Keratinocyte (primary cell): ENCODE measurements around the gene DEPP1. TPM values are rescaled to one million over a fixed set of nuclear protein-coding genes. Genes with fewer than 3 reads are reported as not detected.

Experiments
- DNase-seq: peaks from one replicate; pipeline ENCODE4 v3.0.0-alpha.2; 2011; ENCODE audit warnings: low read depth, missing footprints, low spot score
- FAIRE-seq: peaks from 2 replicates; lab custom pipeline; 2011; peaks lifted over from hg19 to GRCh38; lab: Jason Lieb, UNC
- H2AFZ ChIP-seq: 2 replicates; pipeline ENCODE4 v1.6.0; 2012; ENCODE audit warnings: low read length, control low read depth, inconsistent platforms; ENCODE audit not compliant: control insufficient read depth
- H3K27ac ChIP-seq: 2 replicates; pipeline ENCODE4 v1.5.1; 2011; ENCODE audit warnings: low read length; ENCODE audit not compliant: control insufficient read depth, insufficient read depth
- H3K27me3 ChIP-seq: 3 replicates; pipeline ENCODE4 v1.6.0; 2011; ENCODE audit warnings: low read length; ENCODE audit not compliant: control insufficient read depth, insufficient read depth; ENCODE audit errors: extremely low read depth
- H3K36me3 ChIP-seq, 2 experiments: 2 replicates in 1 of 2; 3 replicates in 1 of 2; pipeline ENCODE4 v1.5.1; 2011; ENCODE audit warnings: low read length in 2 of 2, mild to moderate bottlenecking in 1 of 2; ENCODE audit not compliant: control insufficient read depth in 2 of 2, insufficient read depth in 2 of 2; ENCODE audit errors: extremely low read depth in 1 of 2
- H3K4me1 ChIP-seq: 3 replicates; pipeline ENCODE4 v1.5.1; 2011; ENCODE audit warnings: low read length; ENCODE audit not compliant: control insufficient read depth, insufficient read depth; ENCODE audit errors: extremely low read depth
- H3K4me2 ChIP-seq: 3 replicates; pipeline ENCODE4 v1.6.0; 2011; ENCODE audit warnings: low read depth, low read length; ENCODE audit not compliant: control insufficient read depth, insufficient read depth; ENCODE audit errors: extremely low read depth
- H3K4me3 ChIP-seq, 3 experiments: fragments of 200-600 bp in 1 of 3; sonication (generic) in 1 of 3; 2 replicates in 2 of 3; 3 replicates in 1 of 3; pipeline ENCODE4 v1.5.1; 2011 to 2016; ENCODE audit warnings: low read length in 3 of 3, mild to moderate bottlenecking in 3 of 3, control low read depth in 2 of 3, inconsistent platforms in 1 of 3, low read depth in 1 of 3, mixed read lengths in 1 of 3, mixed run types in 1 of 3, moderate library complexity in 1 of 3; ENCODE audit not compliant: control insufficient read depth in 2 of 3, insufficient read depth in 2 of 3; ENCODE audit errors: extremely low read depth in 1 of 3
- H3K79me2 ChIP-seq: 2 replicates; pipeline ENCODE4 v1.6.0; 2012; ENCODE audit warnings: low read length; ENCODE audit not compliant: control insufficient read depth, insufficient read depth
- H3K9ac ChIP-seq: 3 replicates; pipeline ENCODE4 v1.6.0; 2011; ENCODE audit warnings: low read length; ENCODE audit not compliant: control insufficient read depth, insufficient read depth; ENCODE audit errors: extremely low read depth
- H3K9me1 ChIP-seq: 3 replicates; pipeline ENCODE4 v1.6.0; 2011; ENCODE audit warnings: low read length; ENCODE audit not compliant: control insufficient read depth, insufficient read depth; ENCODE audit errors: extremely low read depth
- H3K9me3 ChIP-seq: 2 replicates; pipeline ENCODE4 v1.5.1; 2012; ENCODE audit warnings: low read depth, low read length; ENCODE audit not compliant: control insufficient read depth
- H4K20me1 ChIP-seq: 3 replicates; pipeline ENCODE4 v1.6.0; 2011; ENCODE audit warnings: low read length; ENCODE audit not compliant: control insufficient read depth, insufficient read depth; ENCODE audit errors: extremely low read depth
- EZH2 ChIP-seq: IDR thresholded peaks from one replicate; pipeline ENCODE4 v1.6.1; 2012; ENCODE audit warnings: inconsistent platforms, mild to moderate bottlenecking, low read length, moderate library complexity
- dilution Hi-C: fragments of 300-500 bp; cut with MboI; formaldehyde crosslinking; loops from one replicate; pipeline ENCODE4 v1.7.0; 2020; ENCODE audit warnings: low sequenced_read_pairs; ENCODE audit not compliant: extremely low pct_ligation_motif_present
- polyA plus RNA-seq, 5 experiments: library from polyadenylated mRNA; depleted of rRNA in 3 of 5; stranded (reverse) in 3 of 5; stranded (forward) in 1 of 5; unstranded in 1 of 5; fragments of >200 nt; gene quantifications; 1 replicate in 1 of 5; 2 replicates in 3 of 5; 3 replicates in 1 of 5; pipeline versions ENCODE4 v1.2.1 to v1.2.3, GENCODE V29; 2011 to 2012; ENCODE audit warnings: missing spikeins in 2 of 5, low read depth in 1 of 5, low replicate concordance in 1 of 5
- TF ChIP-seq, protein P1 (sequence below), 3 experiments: IDR thresholded peaks in 1 of 3; conservative IDR thresholded peaks in 1 of 3; optimal IDR thresholded peaks in 1 of 3; 2 replicates in 2 of 3; 3 replicates in 1 of 3; pipeline versions ENCODE3 to v1.5.1; 2011; ENCODE audit warnings: low read length in 3 of 3, mild to moderate bottlenecking in 3 of 3, moderate library complexity in 2 of 3, control low read depth in 1 of 3, inconsistent platforms in 1 of 3; ENCODE audit not compliant: insufficient read depth in 2 of 3; ENCODE audit errors: extremely low read depth in 1 of 3

Gene DEPP1
- polyA plus RNA-seq, 1 donor (not counting 4 experiments of a cell fraction or from before 2014, with no cell fraction given): 1.2 TPM

- Histone ChIP-seq H3K27me3 (no peaks in the 10 kb centered on the region), H3K9ac (no peak overlapping the region), H3K4me3 (no peak overlapping the region), H3K27ac (no peak overlapping the region), H4K20me1 (no peaks in the 10 kb centered on the region), H3K9me1 (no peaks in the 10 kb centered on the region), H3K9me3 (no peaks in the 10 kb centered on the region), H3K36me3 (no peaks in the 10 kb centered on the region), H2AFZ (no peak overlapping the region), H3K79me2 (no peaks in the 10 kb centered on the region), H3K4me2 (no peak overlapping the region), H3K4me1 (peaks cover 10% of the 10 kb centered on the region)
- dilution Hi-C loops: no loop called here
- no peak for DNase-seq
- no peak for FAIRE-seq
- no peak for TF ChIP-seq EZH2
- TF ChIP-seq, protein P1, sequence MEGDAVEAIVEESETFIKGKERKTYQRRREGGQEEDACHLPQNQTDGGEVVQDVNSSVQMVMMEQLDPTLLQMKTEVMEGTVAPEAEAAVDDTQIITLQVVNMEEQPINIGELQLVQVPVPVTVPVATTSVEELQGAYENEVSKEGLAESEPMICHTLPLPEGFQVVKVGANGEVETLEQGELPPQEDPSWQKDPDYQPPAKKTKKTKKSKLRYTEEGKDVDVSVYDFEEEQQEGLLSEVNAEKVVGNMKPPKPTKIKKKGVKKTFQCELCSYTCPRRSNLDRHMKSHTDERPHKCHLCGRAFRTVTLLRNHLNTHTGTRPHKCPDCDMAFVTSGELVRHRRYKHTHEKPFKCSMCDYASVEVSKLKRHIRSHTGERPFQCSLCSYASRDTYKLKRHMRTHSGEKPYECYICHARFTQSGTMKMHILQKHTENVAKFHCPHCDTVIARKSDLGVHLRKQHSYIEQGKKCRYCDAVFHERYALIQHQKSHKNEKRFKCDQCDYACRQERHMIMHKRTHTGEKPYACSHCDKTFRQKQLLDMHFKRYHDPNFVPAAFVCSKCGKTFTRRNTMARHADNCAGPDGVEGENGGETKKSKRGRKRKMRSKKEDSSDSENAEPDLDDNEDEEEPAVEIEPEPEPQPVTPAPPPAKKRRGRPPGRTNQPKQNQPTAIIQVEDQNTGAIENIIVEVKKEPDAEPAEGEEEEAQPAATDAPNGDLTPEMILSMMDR (optimal IDR thresholded peaks at IDR 0.05 in 1 of 3, IDR thresholded peaks at IDR 0.05 in 1 of 3, conservative IDR thresholded peaks at IDR 0.05 in 1 of 3; ENCODE audit: extremely low read depth in 1 of 3, insufficient read depth in 2 of 3, low read length in 3 of 3): no peak
Measured at GRCh38 chr10:44971434-44971833, 7.2 kb downstream of the DEPP1 start.

DNA sequence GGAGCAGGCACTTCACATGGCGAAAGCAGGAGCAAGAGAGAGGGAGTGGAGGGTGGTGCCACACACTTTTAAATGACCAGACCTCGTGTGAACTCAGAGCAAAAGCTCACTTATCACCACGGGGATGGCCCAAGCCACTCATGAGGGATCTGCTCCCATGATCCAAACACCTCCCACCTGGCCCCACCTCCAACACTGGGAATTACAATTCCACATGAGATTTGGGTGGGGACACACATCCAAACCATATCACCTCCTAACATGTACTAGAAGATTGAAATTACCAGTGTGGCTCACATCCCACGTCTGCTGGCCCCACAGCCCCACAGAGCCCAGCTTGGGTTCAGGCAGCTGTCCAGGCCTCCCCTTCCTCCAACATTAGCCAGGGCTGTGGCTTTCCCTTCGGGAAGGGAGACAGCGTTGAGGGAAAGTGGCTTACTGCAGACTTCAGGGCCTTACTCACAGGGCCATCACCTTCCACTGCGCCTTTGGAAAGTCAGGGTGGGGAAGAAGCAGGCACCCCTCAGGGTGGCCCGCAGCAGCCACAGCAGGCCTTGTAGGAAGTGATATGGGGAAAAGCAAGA is 7.7 kb downstream of the DEPP1 start:
- H3K4me2 ChIP-seq: no peak overlapping the region
- H3K9me3 ChIP-seq: no peaks in the 10 kb centered on the region
- H3K27ac ChIP-seq: no peak overlapping the region
- no peak overlapping the region for H2AFZ ChIP-seq
- TF ChIP-seq, protein P1 (optimal IDR thresholded peaks at IDR 0.05 in 1 of 3, IDR thresholded peaks at IDR 0.05 in 1 of 3, conservative IDR thresholded peaks at IDR 0.05 in 1 of 3; ENCODE audit: extremely low read depth in 1 of 3, insufficient read depth in 2 of 3, low read length in 3 of 3): no peak
- TF ChIP-seq EZH2: no peak
- dilution Hi-C loops: no loop called here
- no peaks in the 10 kb centered on the region for H3K9me1 ChIP-seq
- no peak overlapping the region for H3K9ac ChIP-seq
- no peaks in the 10 kb centered on the region for H3K36me3 ChIP-seq
- H3K79me2 ChIP-seq: no peaks in the 10 kb centered on the region
- H3K4me1 ChIP-seq: peaks cover 10% of the 10 kb centered on the region
- no peak for DNase-seq
- no peaks in the 10 kb centered on the region for H3K27me3 ChIP-seq
- FAIRE-seq: no peak
- no peaks in the 10 kb centered on the region for H4K20me1 ChIP-seq
- H3K4me3 ChIP-seq: no peak overlapping the region
